EL (cell line): Measurements from ENCODE around the gene CENPK.
A peak's percentile ranks its signal among the peaks of the same experiment; 100 is the strongest.
"Not testable (repeated sequence)": the region's sequence is repeated elsewhere in the genome, so short reads cannot be mapped to it uniquely, and the experiment has no call there.

ENCODE experiments used
- DNase-seq: peaks from one replicate; pipeline ENCODE4 v3.0.0-alpha.2; 2016

Gene CENPK

GRCh38 chr5:65489119-65489518 lies 73.8 kb downstream of the CENPK start:
- DNase-seq, result no peak

- not testable (repeated sequence) for DNase-seq
Measured at GRCh38 chr5:65488038-65488687, 74.8 kb downstream of the CENPK start.

- not testable (repeated sequence) for DNase-seq
Measured at GRCh38 chr5:65486803-65487202, 76.2 kb downstream of the CENPK start.

GRCh38 chr5:65485405-65485804 lies 77.6 kb downstream of the CENPK start:
- DNase-seq, result no peak

GRCh38 chr5:65483546-65484346 lies 79.2 kb downstream of the CENPK start:
- DNase-seq, result peak; percentile 68

GRCh38 chr5:65482736-65483545 lies 80.0 kb downstream of the CENPK start:
- peak; percentile 72 for DNase-seq

- peak; percentile 55 for DNase-seq
Measured at GRCh38 chr5:65482296-65482735, 80.7 kb downstream of the CENPK start.

- DNase-seq, result peak; percentile 98
Measured at GRCh38 chr5:65481635-65482295, 81.2 kb downstream of the CENPK start, which contains the start of gene ADAMTS6. Gene ADAMTS6 (minus strand): TSS chr5:65481920. CDS start chr5:65473673, 8,247 bp downstream.

- no peak for DNase-seq
Measured at GRCh38 chr5:65481171-65481581, 81.8 kb downstream of the CENPK start.

- peak; percentile 86 for DNase-seq
Measured at GRCh38 chr5:65480306-65480865, 82.6 kb downstream of the CENPK start.

- no peak for DNase-seq
Measured at GRCh38 chr5:65479527-65479926, 83.4 kb downstream of the CENPK start.

- DNase-seq, result no peak
Measured at GRCh38 chr5:65478336-65478735, 84.6 kb downstream of the CENPK start.

GRCh38 chr5:65475895-65476294 lies 87.1 kb downstream of the CENPK start:
- peak; percentile 7 for DNase-seq

GRCh38 chr5:65475336-65475735 lies 87.6 kb downstream of the CENPK start:
- DNase-seq, result no peak

GRCh38 chr5:65474130-65474711 lies 88.7 kb downstream of the CENPK start:
- DNase-seq, result no peak

GRCh38 chr5:65468633-65469032 lies 94.3 kb downstream of the CENPK start:
- DNase-seq, result peak; percentile 41
